HepG2 (cell line): ENCODE data around the gene MYO10. TPM values are rescaled to one million over a fixed set of nuclear protein-coding genes. Genes with fewer than 3 reads are reported as not detected.

Experiments
- ATAC-seq: fragments of 200-7000 bp; cut with Tn5 transposase; 3 replicates; pipeline ENCODE4 v1.9.1; 2020; ENCODE audit warnings: mild to moderate bottlenecking, moderate library complexity
- BruUV-seq: library from RNA; stranded (reverse); fragments of 400-500 nt; replicated peaks from 2 replicates; lab custom pipeline; 2021; lab: Mats Ljungman, UMichigan
- CTCF ChIA-PET: fragments of 300-600 bp; formaldehyde crosslinking; extraction: SDS; loops from one replicate; lab custom pipeline; 2021; ENCODE audit warnings: low total read pairs, inconsistent platforms, low intra/inter-chr PET ratio; lab: Yijun Ruan, JAX
- POLR2A ChIA-PET: fragments of 350-600 bp; sonication (Branson Sonifier 250); formaldehyde crosslinking; loops from one replicate; lab custom pipeline; 2020; ENCODE audit warnings: antibody characterized with exemption, inconsistent platforms; lab: Yijun Ruan, JAX
- DNase-seq: peaks from one replicate; pipeline ENCODE4 v3.0.0-alpha.2; 2015; ENCODE audit warnings: low spot score
- FAIRE-seq: peaks from 3 replicates; lab custom pipeline; 2011; peaks lifted over from hg19 to GRCh38; lab: Jason Lieb, UNC
- H2AFZ ChIP-seq: one replicate; pipeline ENCODE4 v1.6.1; 2011; ENCODE audit warnings: low read length, inconsistent platforms
- H3K27ac ChIP-seq: fragments of 300-600 bp; 3 replicates; pipeline ENCODE4 v1.8.0; 2011; ENCODE audit warnings: mixed run types, mild to moderate bottlenecking, mixed read lengths, low read length, inconsistent platforms; ENCODE audit not compliant: insufficient read depth; ENCODE audit errors: extremely low read length
- H3K27me3 ChIP-seq, 2 experiments: fragments of 200-600 bp in 1 of 2; 2 replicates in 1 of 2; 3 replicates in 1 of 2; pipeline versions ENCODE4 v1.6.0 to v1.8.0; 2011; ENCODE audit warnings: low read length in 2 of 2, mild to moderate bottlenecking in 2 of 2, moderate library complexity in 2 of 2, inconsistent platforms in 1 of 2; ENCODE audit not compliant: insufficient read depth in 2 of 2, control insufficient read depth in 1 of 2
- H3K36me3 ChIP-seq, 2 experiments: fragments of 200-600 bp in 1 of 2; replicated peaks in 1 of 2; 2 replicates in 1 of 2; 3 replicates in 1 of 2; pipeline versions ENCODE4 v1.5.1 to v1.8.0; 2011; ENCODE audit warnings: low read length in 2 of 2, inconsistent platforms in 1 of 2; ENCODE audit not compliant: insufficient read depth in 2 of 2, control insufficient read depth in 1 of 2
- H3K4me1 ChIP-seq: 2 replicates; pipeline ENCODE4 v1.5.1; 2012; ENCODE audit warnings: low read length, inconsistent platforms; ENCODE audit not compliant: insufficient read depth
- H3K4me2 ChIP-seq: 2 replicates; pipeline ENCODE4 v1.6.0; 2011; ENCODE audit warnings: low read depth, low read length, inconsistent platforms
- H3K4me3 ChIP-seq, 3 experiments: fragments of 200-600 bp in 1 of 3; sonication (generic), shearing (Covaris generic) in 1 of 3; replicated peaks in 1 of 3; 2 replicates each; pipeline ENCODE4 v1.5.1; 2011 to 2016; ENCODE audit warnings: low read length in 3 of 3, inconsistent platforms in 2 of 3, low read depth in 2 of 3, mild to moderate bottlenecking in 2 of 3, control low read depth in 1 of 3, mixed read lengths in 1 of 3; ENCODE audit not compliant: insufficient read depth in 1 of 3
- H3K79me2 ChIP-seq: one replicate; pipeline ENCODE4 v1.6.1; 2011; ENCODE audit warnings: low read length, inconsistent platforms; ENCODE audit not compliant: insufficient read depth
- H3K9ac ChIP-seq: 2 replicates; pipeline ENCODE4 v1.6.0; 2011; ENCODE audit warnings: mild to moderate bottlenecking, low read depth, low read length, inconsistent platforms; ENCODE audit not compliant: insufficient read depth
- H3K9me3 ChIP-seq: 2 replicates; pipeline ENCODE4 v1.5.1; 2012; ENCODE audit warnings: mild to moderate bottlenecking, low read length
- H4K20me1 ChIP-seq: 2 replicates; pipeline ENCODE4 v1.6.0; 2011; ENCODE audit warnings: inconsistent platforms, mild to moderate bottlenecking, low read length, moderate library complexity; ENCODE audit not compliant: insufficient read depth
- BCL6 ChIP-seq: IDR thresholded peaks from 2 replicates; pipeline ENCODE4 v1.6.1; 2016; ENCODE audit warnings: missing genetic modification reagents, missing compliant biosample characterization
- BHLHE40 ChIP-seq: IDR thresholded peaks from 2 replicates; pipeline ENCODE4 v1.6.1; 2011; ENCODE audit warnings: low read length, improper control_type of control experiment
- HMG20B ChIP-seq: conservative IDR thresholded peaks from 2 replicates; pipeline ENCODE4 v1.6.1; 2016; ENCODE audit warnings: missing genetic modification reagents, missing compliant biosample characterization
- KDM5A ChIP-seq: fragments of 200-600 bp; sonication (generic); IDR thresholded peaks from 2 replicates; pipeline ENCODE4 v1.7.0; 2018; ENCODE audit warnings: antibody characterized with exemption, mild to moderate bottlenecking, low read length, borderline replicate concordance
- MTA1 ChIP-seq: sonication (generic); formaldehyde crosslinking; IDR thresholded peaks from 2 replicates; pipeline ENCODE4 v1.4.0; 2020; ENCODE audit warnings: missing genetic modification reagents, mild to moderate bottlenecking, borderline replicate concordance
- SMAD9 ChIP-seq: sonication (generic); formaldehyde crosslinking; IDR thresholded peaks from 2 replicates; pipeline ENCODE4 v1.5.1; 2020; ENCODE audit warnings: mild to moderate bottlenecking, missing genetic modification reagents
- TBX3 ChIP-seq: fragments of 450-650 bp; IDR thresholded peaks from 2 replicates; pipeline ENCODE4 v1.6.1; 2017; ENCODE audit warnings: antibody characterized with exemption, mild to moderate bottlenecking, inconsistent platforms, borderline replicate concordance
- ZFX ChIP-seq: sonication (generic); formaldehyde crosslinking; IDR thresholded peaks from 2 replicates; pipeline ENCODE4 v1.4.0; 2020; ENCODE audit warnings: mild to moderate bottlenecking, low read depth, missing genetic modification reagents, moderate library complexity
- WGBS: methylation state at CpG from one replicate; pipeline ENCODE4 v1.1.6; 2017; ENCODE audit warnings: low lambda C conversion rate; 5-methylcytosine and 5-hydroxymethylcytosine counted together
- in situ Hi-C: cut with HindIII; loops from 2 replicates; pipeline ENCODE4 v1.10.0; 2017; ENCODE audit warnings: low pct_unique_long_range_greater_than_20kb; ENCODE audit not compliant: extremely low pct_ligation_motif_present
- intact Hi-C: fragments of 100-400 bp; cut with micrococcal nuclease; formaldehyde crosslinking; loops from one replicate; pipeline ENCODE4 v1.10.0; 2022; ENCODE audit not compliant: unreplicated experiment
- polyA plus RNA-seq, 8 experiments: library from polyadenylated mRNA; depleted of rRNA in 3 of 8; stranded (reverse) in 7 of 8; unstranded in 1 of 8; fragments of >200 nt; fragmentation: Illumina TruSeq in 4 of 8; extraction: Trizol in 4 of 8; gene quantifications; 2 replicates each; pipeline versions ENCODE4 v1.2.1 to v1.2.3, GENCODE V29; 2011 to 2016; ENCODE audit warnings: low read depth in 4 of 8, missing spikeins in 1 of 8, mixed read lengths in 1 of 8; ENCODE audit not compliant: insufficient read depth in 1 of 8
- total RNA-seq, 5 experiments: library from RNA; depleted of rRNA; stranded (reverse); fragments of >200 nt; fragmentation: Illumina TruSeq; extraction: Trizol; gene quantifications; 2 replicates each; pipeline ENCODE4 v1.2.3, GENCODE V29; 2016; ENCODE audit warnings: low read depth in 1 of 5

MYO10 gene
- total and polyA plus RNA-seq, 2 of the 13 experiments (the other 11 are each of a cell fraction or from before 2014, with no cell fraction given): 4.5 to 14.0 TPM

DNA sequence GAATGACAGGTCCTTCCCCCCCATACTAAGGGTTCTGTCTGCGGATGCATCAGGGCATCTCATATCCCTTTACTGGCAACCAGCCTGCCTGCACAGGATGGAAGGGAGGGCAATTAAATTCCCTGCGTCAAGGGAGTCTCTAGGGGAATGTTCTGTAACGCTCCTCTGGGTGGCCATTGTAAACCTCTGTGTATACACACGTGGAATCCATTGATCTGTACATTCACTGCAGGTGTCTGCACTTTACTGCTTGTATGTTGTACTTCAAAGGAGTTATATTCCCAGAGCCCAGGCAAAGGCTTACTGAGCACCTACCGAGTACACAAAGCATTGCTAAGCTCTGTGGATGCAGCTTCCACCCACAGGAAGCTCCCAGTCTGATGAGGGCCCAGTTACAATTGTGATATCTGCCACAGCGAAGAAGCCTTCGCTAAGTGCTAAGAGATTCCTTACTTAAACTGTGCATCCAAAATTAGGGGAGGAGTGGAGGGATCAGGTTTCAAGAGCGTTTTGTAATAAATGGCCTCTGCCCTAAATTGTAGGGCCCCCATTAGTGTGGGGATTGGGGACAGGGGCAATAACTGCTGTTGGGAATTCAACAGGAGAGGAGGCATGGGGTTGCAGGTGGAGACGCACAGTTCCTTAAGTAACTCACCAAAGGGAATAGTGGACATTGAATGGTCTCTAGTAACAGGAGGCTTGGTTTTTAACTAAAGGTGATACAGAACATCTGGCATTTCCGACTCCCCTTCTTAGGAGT, 317.8 kb downstream of the MYO10 start:
- TF ChIP-seq MTA1 (CRISPR knock-in tag): no peak
- no peak for TF ChIP-seq SMAD9 (CRISPR knock-in tag)
- peak; percentile 23; the same call in 1 of the 2 replicates for TF ChIP-seq BHLHE40
- no peak for TF ChIP-seq ZFX (CRISPR knock-in tag)
- in situ Hi-C loops: no loop called here
- Histone ChIP-seq H3K4me1 (peaks cover 9% of the 10 kb centered on the region), H3K79me2 (no peaks in the 10 kb centered on the region), H3K9ac (no peak overlapping the region), H4K20me1 (no peaks in the 10 kb centered on the region), H3K4me3 (no peak overlapping the region), H2AFZ (no peak overlapping the region), H3K9me3 (no peaks in the 10 kb centered on the region), H3K27me3 (peaks cover 7 to 46% of the 10 kb centered on the region in 2 experiments), H3K27ac (no peak overlapping the region), H3K4me2 (no peak overlapping the region), H3K36me3 (no peaks in the 10 kb centered on the region)
- no TSS peak for BruUV-seq
- POLR2A ChIA-PET: no interaction called here
- ATAC-seq: peak; percentile 26; the same call in 1 of the 3 replicates
- WGBS: 34% methylated on average over 10 of the region's 10 CpGs
- intact Hi-C loops: no loop called here
- no peak for DNase-seq
- CTCF ChIA-PET: no interaction called here
- no peak for FAIRE-seq

DNA sequence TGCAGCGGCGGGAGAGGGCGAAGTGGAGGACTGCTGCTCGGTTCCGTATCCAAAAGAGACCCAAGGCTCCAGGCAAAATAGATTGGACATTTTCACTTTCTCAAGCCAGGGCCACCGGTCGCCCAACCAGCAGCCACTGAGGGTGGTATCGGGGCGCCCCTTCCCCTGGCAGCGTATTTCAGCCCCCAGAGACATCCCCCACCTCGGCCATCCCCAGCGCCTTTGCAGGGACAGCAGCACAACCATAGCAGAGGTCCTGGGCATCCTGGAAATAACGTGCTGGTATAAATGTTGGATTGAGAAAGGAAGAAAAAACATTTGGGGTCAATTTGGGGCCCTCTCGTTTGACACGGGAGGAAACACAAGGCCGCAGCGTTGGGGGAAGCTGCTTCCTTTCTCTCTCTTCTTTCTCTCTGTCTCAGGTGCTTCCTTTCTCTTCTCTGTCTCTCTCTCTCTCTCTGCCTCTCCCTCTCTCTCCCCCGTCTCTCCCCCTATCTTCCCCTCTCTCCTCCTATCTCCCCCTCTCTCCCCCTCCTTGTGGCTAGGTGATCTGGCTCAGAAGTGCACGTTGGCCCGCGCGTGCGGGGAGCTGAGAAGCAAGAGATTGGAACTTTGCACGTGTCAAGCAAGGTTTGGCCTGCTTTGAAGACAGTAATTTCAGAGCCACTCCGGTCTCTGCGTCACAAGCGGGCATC, 318.7 kb downstream of the MYO10 start:
- ChIA-PET CTCF (no interaction called here), POLR2A (no interaction called here)
- Histone ChIP-seq H3K9ac (no peak overlapping the region), H3K9me3 (no peaks in the 10 kb centered on the region), H3K27me3 (peaks cover 7 to 46% of the 10 kb centered on the region in 2 experiments), H3K4me3 (peak overlapping the region in 2 of 3 experiments; percentile 43 to 69; a peak in 2 of 6 replicates), H4K20me1 (no peaks in the 10 kb centered on the region), H3K36me3 (no peaks in the 10 kb centered on the region), H2AFZ (no peak overlapping the region), H3K27ac (no peak overlapping the region), H3K79me2 (no peaks in the 10 kb centered on the region), H3K4me2 (peak overlapping the region; percentile 83), H3K4me1 (peaks cover 9% of the 10 kb centered on the region)
- DNase-seq (no peak), FAIRE-seq (no peak), ATAC-seq (no peak)
- in situ Hi-C loops: no loop called here
- TF ChIP-seq TBX3 (no peak), BCL6 (CRISPR knock-in tag) (0 out of 2 replicates have a peak, but pooled peaks have one; percentile 2), KDM5A (no peak), HMG20B (no peak)
- WGBS: 38% methylated on average over 15 of the region's 27 CpGs
- intact Hi-C loops: no loop called here
- no TSS peak for BruUV-seq
